ENCODE results near the gene LETM1. TPM values are rescaled to one million over a fixed set of nuclear protein-coding genes. Genes with fewer than 3 reads are reported as not detected.

LETM1 gene
- total RNA-seq, 2 experiments from 2014 or later = 58.3 to 66.8 TPM

DNA sequence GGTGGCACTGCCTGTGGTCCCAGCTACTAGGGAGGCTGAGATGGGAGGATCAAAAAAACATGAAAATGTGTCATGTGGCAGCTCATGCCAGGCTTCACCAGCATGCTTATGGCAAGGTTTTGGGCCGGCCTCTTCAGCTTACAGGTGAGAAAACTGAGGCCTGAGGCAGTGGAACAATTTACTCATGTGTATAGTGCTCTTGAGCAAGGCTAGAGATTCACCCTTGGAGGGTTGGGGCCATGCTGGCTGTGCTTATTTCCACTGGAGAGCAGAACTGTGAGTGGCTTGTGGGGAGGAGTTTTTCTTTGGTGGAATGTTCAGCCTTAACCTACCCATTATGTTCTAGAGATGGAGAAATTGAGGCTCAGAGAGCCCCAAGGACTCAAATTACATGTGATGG lies 47.1 kb upstream of the LETM1 start:
- Histone ChIP-seq H4K20me1 (ENCODE audit: insufficient read depth, low read length) (peaks cover 29% of the 10 kb centered on the region), H3K27ac (ENCODE audit: low read depth, low read length, poor library complexity, severe bottlenecking) (no peak overlapping the region), H2AFZ (ENCODE audit: low read length) (no peak overlapping the region), H3K4me1 (ENCODE audit: insufficient read depth, low read length, poor library complexity, severe bottlenecking) (peaks cover 14% of the 10 kb centered on the region), H3K79me2 (ENCODE audit: insufficient read depth, low read depth, low read length) (peaks cover 93% of the 10 kb centered on the region), H3K36me3 (ENCODE audit: insufficient read depth, low read length) (peaks cover 88% of the 10 kb centered on the region), H3K9me2 (ENCODE audit: insufficient read depth, low read length) (no peaks in the 10 kb centered on the region), H3K4me3 (ENCODE audit: low read depth, low read length, poor library complexity, severe bottlenecking) (no peak overlapping the region), H3K9me3 (ENCODE audit: low read length) (no peaks in the 10 kb centered on the region), H3K4me2 (ENCODE audit: low read length) (no peak overlapping the region)
- no peak for DNase-seq (ENCODE audit: low spot score)
- BruUV-seq (replicated peaks) = no TSS peak
- ChIA-PET CTCF (ENCODE audit: unreplicated experiment) (no interaction called here), POLR2A (no interaction called here)
- intact Hi-C loops (cut with micrococcal nuclease; ENCODE audit: unreplicated experiment) = no loop called here
- TF ChIP-seq EZH2phosphoT487 (IDR thresholded peaks at IDR 0.05; ENCODE audit: borderline replicate concordance, low read depth, low read length) = no peak
- TF ChIP-seq, protein P1, sequence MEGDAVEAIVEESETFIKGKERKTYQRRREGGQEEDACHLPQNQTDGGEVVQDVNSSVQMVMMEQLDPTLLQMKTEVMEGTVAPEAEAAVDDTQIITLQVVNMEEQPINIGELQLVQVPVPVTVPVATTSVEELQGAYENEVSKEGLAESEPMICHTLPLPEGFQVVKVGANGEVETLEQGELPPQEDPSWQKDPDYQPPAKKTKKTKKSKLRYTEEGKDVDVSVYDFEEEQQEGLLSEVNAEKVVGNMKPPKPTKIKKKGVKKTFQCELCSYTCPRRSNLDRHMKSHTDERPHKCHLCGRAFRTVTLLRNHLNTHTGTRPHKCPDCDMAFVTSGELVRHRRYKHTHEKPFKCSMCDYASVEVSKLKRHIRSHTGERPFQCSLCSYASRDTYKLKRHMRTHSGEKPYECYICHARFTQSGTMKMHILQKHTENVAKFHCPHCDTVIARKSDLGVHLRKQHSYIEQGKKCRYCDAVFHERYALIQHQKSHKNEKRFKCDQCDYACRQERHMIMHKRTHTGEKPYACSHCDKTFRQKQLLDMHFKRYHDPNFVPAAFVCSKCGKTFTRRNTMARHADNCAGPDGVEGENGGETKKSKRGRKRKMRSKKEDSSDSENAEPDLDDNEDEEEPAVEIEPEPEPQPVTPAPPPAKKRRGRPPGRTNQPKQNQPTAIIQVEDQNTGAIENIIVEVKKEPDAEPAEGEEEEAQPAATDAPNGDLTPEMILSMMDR (conservative IDR thresholded peaks at IDR 0.05; ENCODE audit: low read length) = no peak

DNA sequence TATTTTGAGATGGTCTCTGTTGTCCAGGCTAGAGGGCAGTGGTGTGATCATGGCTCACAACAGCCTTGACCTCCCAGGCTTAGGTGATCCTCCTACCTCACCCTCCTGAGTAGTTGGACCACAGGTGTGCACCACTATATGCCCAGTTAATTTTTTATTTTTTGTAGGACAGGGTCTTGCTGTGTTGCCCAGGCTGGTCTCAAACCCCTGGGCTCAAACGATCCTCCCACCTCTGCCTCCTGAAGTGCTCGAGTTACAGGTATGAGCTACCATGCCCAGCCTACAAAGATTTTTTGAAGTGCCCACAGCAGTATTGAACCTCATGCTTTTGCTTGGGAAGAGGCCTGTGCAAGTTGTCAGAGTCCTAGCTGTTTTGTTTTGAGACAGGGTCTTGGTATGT lies 46.3 kb upstream of the LETM1 start:
- Histone ChIP-seq H3K27ac (ENCODE audit: low read depth, low read length, poor library complexity, severe bottlenecking) (no peak overlapping the region), H3K9me3 (ENCODE audit: low read length) (no peaks in the 10 kb centered on the region), H3K4me2 (ENCODE audit: low read length) (no peak overlapping the region), H3K4me1 (ENCODE audit: insufficient read depth, low read length, poor library complexity, severe bottlenecking) (peaks cover 14% of the 10 kb centered on the region), H3K9me2 (ENCODE audit: insufficient read depth, low read length) (no peaks in the 10 kb centered on the region), H3K36me3 (ENCODE audit: insufficient read depth, low read length) (peaks cover 80% of the 10 kb centered on the region), H2AFZ (ENCODE audit: low read length) (no peak overlapping the region), H3K79me2 (ENCODE audit: insufficient read depth, low read depth, low read length) (peaks cover 93% of the 10 kb centered on the region), H4K20me1 (ENCODE audit: insufficient read depth, low read length) (peaks cover 26% of the 10 kb centered on the region; the same call in 1 of the 2 replicates), H3K4me3 (ENCODE audit: low read depth, low read length, poor library complexity, severe bottlenecking) (no peak overlapping the region)
- no peak for DNase-seq (ENCODE audit: low spot score)
- no peak for TF ChIP-seq EZH2phosphoT487 (IDR thresholded peaks at IDR 0.05; ENCODE audit: borderline replicate concordance, low read depth, low read length)
- TF ChIP-seq, protein P1 (conservative IDR thresholded peaks at IDR 0.05; ENCODE audit: low read length) = no peak
- ChIA-PET CTCF (ENCODE audit: unreplicated experiment) (no interaction called here), POLR2A (interaction anchor here (0.8 kb wide), 1 partner anchor 15 kb away, joined by 3 read pairs; no protein-coding TSS in a partner anchor)
- no TSS peak for BruUV-seq (replicated peaks)
- intact Hi-C loops (cut with micrococcal nuclease; ENCODE audit: unreplicated experiment) = no loop called here

DNA sequence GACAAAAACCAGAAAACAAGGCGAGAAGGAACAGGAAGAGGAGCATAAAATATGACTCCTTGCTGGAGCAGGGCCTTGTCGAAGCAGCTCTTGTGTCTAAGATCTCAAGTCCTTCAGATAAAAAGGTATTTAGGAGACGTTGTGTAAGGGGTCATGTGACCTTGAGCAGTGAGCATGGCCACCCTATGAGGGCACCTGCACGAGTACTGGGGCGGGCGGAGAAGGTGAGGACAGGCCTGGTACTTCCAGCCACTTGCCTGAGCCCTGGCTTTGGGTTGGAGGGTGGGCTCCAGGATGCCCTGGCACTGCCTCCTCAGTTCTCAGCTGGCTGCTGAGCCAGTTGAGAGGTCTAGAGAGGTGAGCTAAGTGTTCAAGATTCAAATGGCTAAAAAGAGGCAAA lies 45.2 kb upstream of the LETM1 start:
- BruUV-seq (replicated peaks) = no TSS peak
- Histone ChIP-seq H3K9me2 (ENCODE audit: insufficient read depth, low read length) (no peaks in the 10 kb centered on the region), H3K9me3 (ENCODE audit: low read length) (no peaks in the 10 kb centered on the region), H3K4me3 (ENCODE audit: low read depth, low read length, poor library complexity, severe bottlenecking) (no peak overlapping the region), H3K4me1 (ENCODE audit: insufficient read depth, low read length, poor library complexity, severe bottlenecking) (peaks cover 14% of the 10 kb centered on the region), H3K36me3 (ENCODE audit: insufficient read depth, low read length) (peaks cover 78% of the 10 kb centered on the region), H4K20me1 (ENCODE audit: insufficient read depth, low read length) (peaks cover 26% of the 10 kb centered on the region; the same call in 1 of the 2 replicates), H3K27ac (ENCODE audit: low read depth, low read length, poor library complexity, severe bottlenecking) (no peak overlapping the region), H3K79me2 (ENCODE audit: insufficient read depth, low read depth, low read length) (peaks cover 94% of the 10 kb centered on the region), H3K4me2 (ENCODE audit: low read length) (no peak overlapping the region), H2AFZ (ENCODE audit: low read length) (no peak overlapping the region)
- ChIA-PET POLR2A (no interaction called here), CTCF (ENCODE audit: unreplicated experiment) (no interaction called here)
- TF ChIP-seq, protein P1 (conservative IDR thresholded peaks at IDR 0.05; ENCODE audit: low read length) = no peak
- no peak for TF ChIP-seq EZH2phosphoT487 (IDR thresholded peaks at IDR 0.05; ENCODE audit: borderline replicate concordance, low read depth, low read length)
- intact Hi-C loops (cut with micrococcal nuclease; ENCODE audit: unreplicated experiment) = no loop called here
- DNase-seq (ENCODE audit: low spot score) = no peak

All from OCI-LY7 (cell line).